Iris pigment epithelial cell (primary cell): ENCODE data around the gene CAMK2B.

Experiments
- DNase-seq: peaks from one replicate; pipeline ENCODE4 v3.0.0-alpha.2; 2011; ENCODE audit warnings: low read depth

The CAMK2B gene

DNA sequence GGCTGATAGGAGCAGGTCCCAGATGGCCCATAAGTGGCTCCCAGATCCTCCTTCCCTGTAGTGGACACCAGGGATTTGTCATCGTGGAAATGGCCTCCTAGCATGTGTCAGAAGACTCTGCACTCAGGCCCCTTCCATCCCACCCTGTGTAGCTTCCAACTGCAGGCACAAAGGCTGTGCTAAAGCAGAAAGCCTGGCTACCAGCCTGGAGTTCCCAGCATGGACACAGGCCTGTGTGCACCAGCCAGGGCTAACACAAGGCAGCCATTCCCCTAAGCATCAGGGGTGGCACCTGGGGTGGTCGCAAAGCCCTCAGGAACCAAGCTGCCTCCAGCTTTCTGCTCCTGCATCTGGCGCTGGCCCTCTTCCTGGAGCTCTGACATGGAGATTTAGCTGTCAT lies 4.5 kb upstream of the CAMK2B start:
- no peak for DNase-seq

GRCh38 chr7:44329081-44329480 lies 3.7 kb upstream of the CAMK2B start:
- DNase-seq, result no peak

GRCh38 chr7:44327981-44328380 lies 2.6 kb upstream of the CAMK2B start:
- no peak for DNase-seq

DNA sequence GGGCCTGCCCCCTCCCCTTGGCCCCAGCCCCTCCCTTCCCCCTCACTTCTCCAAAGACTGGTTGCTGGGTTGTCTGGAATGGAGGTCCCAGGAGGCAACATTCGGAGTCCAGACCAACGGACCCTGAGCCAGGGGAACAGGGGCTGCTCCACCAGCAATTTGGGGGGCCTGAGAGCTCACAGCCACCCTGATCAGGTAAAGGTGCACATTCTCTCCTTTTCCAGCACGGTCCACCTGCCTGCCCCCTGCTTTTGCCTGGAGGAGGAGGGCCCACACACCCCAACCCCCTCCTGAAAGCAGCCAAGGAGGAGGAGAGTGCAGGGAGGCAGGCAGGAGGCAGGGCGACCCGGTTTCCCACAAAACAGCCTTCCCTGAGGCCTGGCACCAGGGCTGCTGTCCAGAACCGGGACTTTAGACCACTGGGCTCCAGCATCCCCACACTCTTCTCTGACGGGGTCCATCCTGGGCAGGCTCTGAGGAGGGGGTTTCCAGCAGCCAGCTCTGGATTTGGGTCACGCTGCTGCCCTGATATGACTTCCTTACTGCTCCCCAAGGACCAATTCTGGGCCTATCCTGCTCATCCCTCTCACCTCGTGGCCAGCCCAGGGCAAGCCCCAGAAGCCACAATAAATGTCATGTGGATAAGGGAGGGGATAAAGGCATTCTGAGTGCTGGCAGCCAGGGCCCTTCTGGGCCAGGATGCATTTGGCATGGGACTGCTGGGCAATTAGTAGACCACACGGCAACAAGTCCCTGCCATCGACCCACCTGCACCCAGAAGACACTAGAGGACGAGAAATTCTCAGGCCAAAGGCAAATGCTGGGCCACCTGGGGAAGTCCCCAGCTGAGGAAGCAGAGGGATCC lies 1.1 kb upstream of the CAMK2B start:
- no peak for DNase-seq

DNA sequence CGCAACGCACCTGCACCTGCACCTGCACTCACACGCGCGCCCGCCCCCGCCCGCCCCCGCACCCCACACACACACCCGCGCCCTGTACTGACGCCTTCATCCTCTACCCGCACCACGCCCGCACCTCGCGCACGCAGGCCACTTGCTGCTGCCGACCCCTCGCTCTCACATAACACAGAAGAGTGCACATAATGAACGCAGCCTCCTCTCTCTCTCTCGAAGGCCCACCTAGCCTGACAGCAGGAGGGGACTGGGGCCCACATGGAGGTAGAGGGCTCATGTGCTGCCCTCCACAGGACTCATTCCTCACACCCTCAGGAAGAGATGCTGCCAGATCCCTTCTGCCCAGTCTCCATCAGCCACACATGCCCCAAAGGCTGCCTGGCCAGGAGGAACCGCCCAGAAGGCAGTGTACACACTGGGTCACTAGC lies 432 bp upstream of the CAMK2B start:
- DNase-seq, result no peak

DNA sequence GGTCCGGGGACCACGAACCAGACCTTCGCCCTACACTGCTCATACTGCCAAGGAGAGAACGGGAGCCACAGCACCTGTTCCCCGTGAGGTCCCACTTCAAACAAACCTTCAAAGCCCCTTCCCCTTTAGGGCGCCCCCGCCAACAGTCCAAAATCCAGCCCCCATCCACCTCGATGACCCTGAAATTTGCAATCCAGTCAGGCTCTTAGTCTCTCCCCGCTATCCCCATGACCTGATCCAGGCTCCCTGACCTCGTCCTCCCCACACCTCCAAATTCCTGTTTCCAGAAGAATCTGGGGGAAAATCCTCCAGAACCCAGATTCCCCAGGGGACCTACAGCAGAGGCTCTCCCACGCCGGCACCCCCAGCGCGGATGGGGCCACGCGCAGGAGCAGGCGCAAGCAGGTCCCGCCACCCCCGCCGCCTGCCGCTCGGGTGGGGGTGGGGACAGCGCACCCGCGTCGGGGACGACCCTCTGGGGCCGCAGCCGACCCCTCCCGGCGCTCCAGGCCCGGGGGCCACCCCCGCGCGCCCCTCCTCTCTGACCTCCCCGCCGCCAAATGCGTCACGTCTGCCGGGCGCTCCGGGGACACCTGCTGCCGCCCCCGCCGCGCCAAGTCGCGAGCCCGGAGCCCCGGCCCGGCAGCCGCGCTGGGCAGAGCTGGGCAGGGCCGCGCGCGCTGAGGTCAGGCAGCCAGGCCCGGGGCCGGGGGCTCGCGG lies 753 bp downstream of the CAMK2B start:
- no peak for DNase-seq

GRCh38 chr7:44324204-44324480 lies 1.3 kb downstream of the CAMK2B start:
- no peak for DNase-seq

DNA sequence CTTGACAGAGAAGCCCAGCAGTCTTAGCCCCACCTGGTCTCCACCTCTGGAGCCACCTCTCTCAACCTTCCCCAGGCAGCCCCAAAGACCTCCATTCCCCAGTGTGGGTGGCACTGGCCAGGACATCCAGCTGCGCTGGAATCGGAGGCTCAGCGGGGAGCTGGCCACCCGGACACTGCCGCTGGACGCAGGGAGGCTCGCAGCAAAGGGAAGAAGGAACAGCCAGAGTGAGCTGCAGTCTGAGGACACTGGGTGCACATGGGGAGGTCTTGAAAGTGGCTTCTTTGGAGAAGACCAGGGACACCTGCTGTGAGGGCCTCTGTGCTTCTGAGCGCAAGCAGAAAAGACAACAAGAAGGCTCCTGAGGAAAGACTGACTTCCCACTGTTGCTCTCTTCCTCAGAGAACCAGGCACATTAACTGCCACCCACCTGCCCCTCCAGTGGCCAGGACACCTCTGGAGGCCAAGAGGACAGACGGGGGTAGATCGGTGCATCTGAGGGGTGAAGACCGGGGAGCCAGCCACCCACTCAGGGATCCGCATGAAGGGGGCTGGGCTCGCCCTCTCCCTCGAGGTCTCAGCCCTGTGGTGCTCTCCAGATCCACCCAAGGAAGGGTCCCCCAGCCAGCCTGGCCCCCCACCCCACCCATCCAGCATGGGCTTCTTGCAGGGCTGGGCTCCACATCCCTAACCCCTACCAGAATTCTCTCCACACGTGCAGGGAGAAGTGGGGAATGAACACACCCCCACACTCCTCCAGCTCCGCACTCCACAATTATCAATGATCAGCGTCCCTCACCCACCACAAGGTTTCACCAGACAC lies 1.8 kb downstream of the CAMK2B start:
- no peak for DNase-seq

- DNase-seq, result no peak
Measured at GRCh38 chr7:44322631-44323363, 2.6 kb downstream of the CAMK2B start.

DNA sequence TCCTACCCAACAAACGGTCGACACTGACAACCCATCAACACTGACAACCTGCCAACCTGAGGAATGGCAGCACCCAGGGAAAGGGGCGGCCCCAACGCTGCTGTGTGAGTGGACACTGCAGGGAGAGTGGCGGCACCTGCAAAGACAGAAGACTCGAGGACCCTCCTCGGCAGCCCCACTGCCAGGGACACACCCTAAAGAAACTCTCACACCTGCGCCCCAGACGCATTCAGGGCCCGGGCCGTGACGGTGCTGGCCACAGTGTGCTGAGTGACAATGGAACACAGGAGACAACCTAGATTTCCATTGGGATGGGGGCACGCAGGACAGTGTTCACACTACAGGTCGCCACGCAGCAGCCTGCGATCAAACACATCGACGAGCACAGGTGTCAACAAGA lies 3.6 kb downstream of the CAMK2B start:
- no peak for DNase-seq

GRCh38 chr7:44320794-44321371 lies 4.5 kb downstream of the CAMK2B start:
- no peak for DNase-seq

GRCh38 chr7:44320141-44320540 lies 5.3 kb downstream of the CAMK2B start:
- peak; percentile 15 for DNase-seq

DNA sequence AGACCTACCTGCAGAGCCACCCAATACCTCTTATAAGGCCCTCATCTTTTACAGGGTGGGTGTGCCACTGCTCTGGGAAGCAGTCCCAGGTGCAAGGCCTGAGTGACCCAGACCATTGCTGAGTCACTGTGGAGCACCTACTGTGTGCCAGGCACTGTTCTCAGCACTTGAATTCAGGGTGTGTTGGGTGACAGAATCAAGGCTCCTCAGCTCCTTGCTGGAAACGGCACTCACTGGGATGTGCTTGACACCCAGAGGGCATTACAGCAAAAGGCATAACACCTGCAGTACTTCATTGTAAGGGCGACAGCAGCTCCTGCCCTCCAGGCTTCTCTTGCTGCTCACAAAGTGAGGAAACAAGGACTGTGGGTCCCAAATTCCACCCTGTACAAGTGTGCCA lies 7.1 kb downstream of the CAMK2B start:
- no peak for DNase-seq

- DNase-seq, result no peak
Measured at GRCh38 chr7:44315301-44315903, 10.0 kb downstream of the CAMK2B start.

DNA sequence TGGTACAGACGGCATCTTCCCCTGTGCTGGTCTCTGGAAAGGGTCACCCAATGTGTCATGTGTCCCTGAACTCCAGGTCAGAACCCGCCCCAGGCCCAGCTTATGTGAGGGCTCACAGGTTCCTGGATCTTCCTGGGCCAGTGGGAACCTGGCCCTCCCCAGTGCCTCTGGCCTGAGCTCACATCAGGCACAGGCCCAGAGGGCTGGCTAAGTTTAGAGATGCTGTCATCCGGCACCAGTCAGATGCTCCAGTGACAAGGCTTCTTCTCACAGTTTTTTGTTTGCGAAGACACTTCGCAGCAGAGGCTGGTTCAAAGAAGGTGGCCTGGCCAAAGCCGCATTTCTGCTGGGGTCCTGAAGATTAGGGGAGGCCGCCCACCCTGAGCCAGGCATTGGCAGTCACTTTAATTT lies 11.8 kb downstream of the CAMK2B start:
- no peak for DNase-seq

- DNase-seq, result no peak
Measured at GRCh38 chr7:44313016-44313415, 12.4 kb downstream of the CAMK2B start.

DNA sequence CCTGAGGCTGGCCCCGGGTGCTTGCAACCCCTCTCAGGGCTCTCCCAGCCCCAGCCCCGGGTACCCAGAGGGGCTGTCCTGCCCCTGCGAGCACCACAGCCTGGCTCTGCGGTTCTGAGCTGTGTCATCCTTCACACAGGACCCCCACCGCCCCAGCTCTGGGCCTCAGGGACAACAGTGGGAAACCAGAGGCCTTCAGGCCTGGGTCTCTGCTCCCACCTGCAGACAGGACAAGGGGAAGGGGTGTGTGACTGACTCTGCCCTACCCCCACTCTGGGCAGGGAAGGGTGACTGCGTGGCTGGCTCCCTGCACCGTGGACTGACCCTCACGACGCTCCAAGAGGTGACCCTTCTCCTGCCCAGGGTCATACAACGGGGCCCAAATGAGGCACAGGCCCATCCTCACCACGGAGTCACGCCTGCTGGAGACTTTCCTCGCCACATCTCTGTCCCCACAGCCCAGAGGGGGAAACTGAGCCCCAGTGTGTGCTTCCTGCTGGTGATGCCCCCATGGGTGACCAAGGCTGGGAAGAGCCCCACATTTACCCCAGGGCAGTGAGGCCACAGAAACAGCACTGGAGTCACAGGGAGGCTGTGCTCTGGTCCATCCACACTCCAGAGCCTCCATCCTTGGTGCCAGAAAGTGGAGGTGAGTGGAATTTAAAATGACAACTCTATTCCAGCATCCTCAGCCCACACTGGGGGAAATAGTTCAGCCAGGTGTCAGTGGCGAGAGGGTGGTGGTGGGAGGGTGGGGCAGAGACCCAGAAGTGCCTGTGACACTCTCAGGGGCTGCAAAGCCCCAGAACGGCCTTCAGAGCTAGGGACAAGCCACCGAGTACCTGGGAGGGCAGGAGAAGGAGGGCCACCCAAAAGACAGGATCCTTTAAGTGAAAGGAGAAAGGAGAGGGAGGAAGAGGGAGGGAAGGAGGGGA lies 13.6 kb downstream of the CAMK2B start:
- no peak for DNase-seq

GRCh38 chr7:44310221-44310848 lies 15.1 kb downstream of the CAMK2B start:
- no peak for DNase-seq

- DNase-seq, result peak; percentile 66
Measured at GRCh38 chr7:44309271-44310091, 15.9 kb downstream of the CAMK2B start.
